Stimulated activated CD4-positive, alpha-beta T cell treated with anti-CD3 and anti-CD28 coated beads, Interleukin-15, amount 100 ng/mL, for 1 hour (primary cell): ENCODE results near the gene NME4.
"Not testable (repeated sequence)": the region's sequence is repeated elsewhere in the genome, so short reads cannot be mapped to it uniquely, and the experiment has no call there.

Experiments used
- DNase-seq, 2 donors: peaks; one replicate each; pipeline ENCODE4 v3.0.0-alpha.2; 2020; ENCODE audit warnings: low read depth in 1 of 2, low spot score in 1 of 2

Gene NME4

DNA sequence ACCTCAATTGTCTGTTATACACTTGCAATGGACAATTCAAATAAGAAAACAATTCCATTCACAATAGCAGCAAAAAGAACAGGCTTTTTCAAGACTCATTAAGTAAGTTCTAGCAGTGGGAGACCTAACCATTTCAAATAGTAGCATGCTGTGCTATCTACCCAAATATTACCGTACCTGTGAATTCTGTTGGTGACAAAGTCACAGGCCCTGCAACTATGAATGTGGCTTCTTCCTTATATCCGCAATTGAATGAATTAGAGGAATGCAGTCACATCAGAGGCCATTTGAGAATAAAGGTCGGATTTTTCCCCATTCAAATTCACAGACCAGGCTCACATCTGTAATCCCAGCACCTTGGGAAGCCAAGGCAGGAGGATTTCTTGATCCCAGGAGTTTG is 800 bp upstream of the NME4 start:
- no peak for DNase-seq

DNA sequence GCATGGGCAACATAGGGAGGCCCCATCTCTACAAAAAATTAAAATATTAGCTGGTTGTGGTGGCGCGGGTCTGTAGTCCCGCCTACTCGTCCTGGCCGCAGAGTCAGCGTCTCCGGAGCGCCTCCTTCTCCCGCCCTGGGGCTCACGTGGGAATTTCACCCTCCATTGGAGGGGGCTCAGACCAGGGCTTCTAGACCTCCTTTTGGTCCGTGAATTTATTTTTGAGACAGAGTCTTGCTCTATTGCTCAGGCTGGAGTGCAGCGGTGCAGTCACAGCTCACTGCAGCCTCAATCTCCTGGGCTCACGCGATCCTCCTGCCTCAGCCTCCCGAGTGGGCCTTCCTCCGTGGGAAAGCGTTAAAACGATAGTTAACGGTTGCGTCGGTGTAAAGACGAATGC is 394 bp upstream of the NME4 start:
- no peak for DNase-seq

DNA sequence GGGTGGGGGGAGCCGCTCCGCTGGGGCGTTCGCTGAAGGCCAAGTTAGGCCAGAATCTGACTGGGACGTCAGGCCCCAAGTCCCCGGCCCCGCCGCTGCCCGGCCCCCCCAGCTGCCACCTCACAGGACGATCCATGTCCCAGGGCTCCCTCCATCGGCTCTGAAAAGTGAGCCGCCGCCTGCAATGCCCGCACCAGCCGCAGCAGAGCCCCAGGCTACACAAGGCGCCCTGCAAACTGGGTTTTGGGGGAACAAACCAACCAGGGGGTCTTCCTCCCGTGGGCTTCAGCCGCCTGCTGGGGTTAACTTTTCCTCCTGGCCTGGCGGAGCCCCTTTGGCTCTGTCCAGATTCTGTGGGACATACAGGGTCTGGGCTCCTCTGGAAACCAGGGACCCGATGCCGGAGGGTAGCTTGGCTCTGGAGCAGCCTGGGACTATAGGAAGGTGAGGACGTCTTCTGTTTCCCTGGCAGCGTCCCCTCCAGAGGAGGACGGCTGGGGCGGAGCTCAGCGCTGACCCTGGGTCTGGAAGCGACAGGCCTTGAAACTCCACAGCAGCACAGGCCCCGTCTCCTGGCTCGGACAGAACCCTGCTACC is 835 bp downstream of the NME4 start:
- DNase-seq, result no peak

GRCh38 chr16:398561-399339 is 1.8 kb downstream of the NME4 start:
- no peak for DNase-seq

DNA sequence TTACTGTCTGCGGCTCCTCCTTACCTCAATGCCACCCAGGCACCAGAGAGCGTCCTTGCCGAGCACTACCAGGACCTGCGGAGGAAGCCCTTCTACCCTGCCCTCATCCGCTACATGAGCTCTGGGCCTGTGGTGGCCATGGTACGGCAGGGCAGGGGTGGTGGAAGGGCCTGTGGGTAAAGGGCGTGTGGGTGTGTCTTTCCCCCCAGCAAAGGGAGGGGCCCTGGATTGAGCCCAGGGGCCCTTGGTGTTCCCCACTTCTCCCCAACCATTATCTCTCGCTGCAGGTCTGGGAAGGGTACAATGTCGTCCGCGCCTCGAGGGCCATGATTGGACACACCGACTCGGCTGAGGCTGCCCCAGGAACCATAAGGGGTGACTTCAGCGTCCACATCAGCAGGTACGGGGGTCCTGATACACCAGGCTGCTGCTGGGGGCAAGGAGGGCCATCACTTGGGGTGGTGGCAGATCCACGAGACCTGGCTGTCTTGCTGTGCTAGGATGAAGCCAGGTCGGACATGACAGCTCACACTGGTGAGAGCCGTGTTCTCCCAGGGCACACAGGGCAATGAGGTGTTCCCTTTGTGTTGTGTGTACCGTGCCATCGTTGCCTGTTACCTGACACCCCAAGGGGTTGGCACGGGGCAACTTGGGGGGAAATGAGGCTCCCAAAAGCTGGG is 2.5 kb downstream of the NME4 start:
- DNase-seq, result no peak

GRCh38 chr16:400061-400591 is 3.1 kb downstream of the NME4 start:
- no peak for DNase-seq

DNA sequence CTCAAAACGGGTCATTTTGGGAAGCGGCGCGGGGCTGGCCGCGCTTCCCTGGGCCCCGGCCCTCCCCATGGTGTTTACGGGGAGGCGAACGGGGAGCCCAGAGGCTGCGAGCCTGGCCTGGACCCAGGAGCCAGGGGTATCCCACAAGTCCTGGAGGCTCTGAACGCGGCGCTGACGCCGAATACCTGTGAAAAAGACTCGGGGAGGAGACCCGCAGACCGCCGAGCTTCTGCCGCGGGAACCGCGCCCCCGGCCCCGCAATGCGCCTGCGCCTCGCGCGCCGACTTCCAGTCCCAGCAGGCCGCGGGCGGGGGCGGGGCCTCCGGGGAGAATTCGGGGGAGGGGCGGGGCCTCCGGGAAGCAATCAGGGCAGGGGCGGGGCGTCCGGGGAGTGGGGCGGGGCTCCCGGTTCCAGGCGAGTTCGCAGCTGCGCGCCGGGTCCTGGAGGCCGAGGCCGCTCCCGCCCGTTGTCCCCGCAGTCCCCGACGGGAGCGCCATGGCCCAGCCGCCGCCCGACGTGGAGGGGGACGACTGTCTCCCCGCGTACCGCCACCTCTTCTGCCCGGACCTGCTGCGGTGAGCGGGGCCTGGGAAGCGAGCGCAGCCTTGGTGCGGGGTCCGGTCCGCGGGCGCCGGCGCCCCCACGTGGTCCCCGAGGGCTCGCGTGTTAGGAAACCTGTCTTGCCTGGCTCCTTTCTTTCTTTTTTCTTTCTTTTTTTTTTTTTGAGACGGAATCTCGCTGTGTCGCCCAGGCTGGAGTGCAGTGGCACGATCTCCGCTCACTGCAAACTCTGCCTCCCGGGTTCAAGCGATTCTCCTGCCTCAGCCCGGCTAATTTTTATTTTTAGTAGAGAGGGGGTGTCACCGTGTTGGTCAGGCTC is 4.7 kb downstream of the NME4 start, which contains the start of gene DECR2:
Gene DECR2, plus strand, starts transcription at position 418 of the 881 bp plus-strand sequence. Its CDS starts 79 bp downstream, at position 497.
- peak; percentile 98 to 100 for DNase-seq

- DNase-seq, result no peak
These were observed 8.0 kb downstream of the NME4 start for GRCh38 chr16:404971-405486.

- DNase-seq, result no peak
These were observed 8.8 kb downstream of the NME4 start for GRCh38 chr16:405548-406506.

- DNase-seq, result no peak
These were observed 10.3 kb downstream of the NME4 start for GRCh38 chr16:407253-407652.

GRCh38 chr16:410516-411178 is 13.6 kb downstream of the NME4 start:
- DNase-seq, result no peak

GRCh38 chr16:411576-412265 is 14.7 kb downstream of the NME4 start:
- no peak for DNase-seq

DNA sequence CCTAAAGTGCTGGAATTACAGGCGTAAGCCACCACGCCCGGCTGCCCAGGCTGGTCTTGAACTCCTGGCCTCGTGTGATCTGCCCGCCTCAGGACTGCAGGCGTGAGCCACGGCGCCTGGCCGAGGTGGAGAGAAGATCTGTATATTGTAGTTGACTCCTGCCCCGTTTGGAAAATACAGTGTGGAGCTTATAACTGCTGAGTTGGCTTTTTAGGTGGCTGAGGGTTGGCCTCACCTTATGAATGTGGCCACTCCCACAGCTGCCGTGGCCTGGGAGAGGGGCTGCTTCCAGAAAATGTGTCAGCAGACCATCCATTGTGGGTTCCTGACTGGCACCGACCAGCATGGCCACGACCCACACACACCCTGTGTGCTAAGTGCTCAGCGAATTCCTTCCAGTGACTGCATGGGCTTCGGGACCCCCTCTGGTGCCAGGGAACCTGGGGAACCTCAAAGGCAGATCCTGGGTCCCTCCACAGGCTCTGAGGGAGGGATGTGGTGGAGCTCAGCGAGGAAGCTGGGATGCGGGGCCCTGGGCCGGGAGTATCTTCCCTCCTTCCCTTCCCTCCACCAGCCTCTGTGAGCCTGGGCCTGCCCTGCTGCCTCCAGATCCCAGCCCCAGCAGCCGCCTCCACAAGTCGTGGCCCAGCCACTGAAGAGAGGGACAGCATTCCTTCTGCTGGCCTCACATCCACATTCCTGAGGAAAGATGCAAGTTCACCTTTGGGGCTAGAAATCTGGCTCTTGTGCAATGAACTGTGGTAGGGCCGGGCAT is 17.6 kb downstream of the NME4 start:
- no peak for DNase-seq

DNA sequence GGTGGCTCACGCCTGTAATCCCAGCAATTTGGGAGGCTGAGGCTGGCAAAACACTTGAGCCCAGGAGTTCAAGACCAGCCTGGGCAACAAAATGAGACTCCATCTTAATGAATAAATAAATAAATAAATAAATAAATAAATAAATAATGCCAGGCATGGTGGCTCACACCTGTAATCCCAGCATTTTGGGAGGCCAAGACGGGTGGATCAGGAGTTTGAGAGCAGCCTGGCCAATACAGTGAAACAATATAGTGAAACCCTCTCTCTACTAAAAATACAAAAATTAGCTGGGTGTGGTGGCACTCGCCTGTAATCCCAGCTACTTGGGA is 18.1 kb downstream of the NME4 start:
- not testable (repeated sequence) for DNase-seq

GRCh38 chr16:422179-422578 is 25.2 kb downstream of the NME4 start:
- DNase-seq, result not testable (repeated sequence)

GRCh38 chr16:424033-424622 is 27.1 kb downstream of the NME4 start:
- DNase-seq, result no peak

DNA sequence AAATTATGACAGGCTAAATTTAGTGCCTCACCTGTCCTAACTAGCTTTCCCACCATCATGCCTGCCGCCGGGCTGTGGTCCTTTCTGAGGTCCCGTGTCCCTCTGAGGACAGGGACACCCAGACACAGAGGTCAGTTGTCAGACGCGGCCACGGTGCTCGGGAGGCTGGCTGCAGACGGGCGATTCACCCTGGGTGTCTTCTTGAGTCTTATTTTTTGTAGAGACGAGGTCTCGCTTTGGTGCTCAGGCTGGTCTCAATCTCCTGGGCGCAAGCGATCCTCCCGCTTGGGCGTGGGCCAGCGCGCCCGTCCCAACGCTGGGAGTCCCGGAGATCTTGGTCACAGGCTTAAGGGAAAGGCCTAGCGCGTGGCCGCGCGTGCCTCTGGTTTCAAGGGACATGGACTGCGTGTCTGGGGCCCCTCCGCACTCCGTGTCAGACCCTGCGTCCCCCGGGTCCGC is 27.7 kb downstream of the NME4 start:
- no peak for DNase-seq
